Fibroblast of gingiva (primary cell): ENCODE results near the gene DPCD.
"Not testable (repeated sequence)": the region's sequence is repeated elsewhere in the genome, so short reads cannot be mapped to it uniquely, and the experiment has no call there.

Experiments
- DNase-seq: peaks from one replicate; pipeline ENCODE4 v3.0.0-alpha.2; 2011; ENCODE audit warnings: low read depth

DPCD gene

GRCh38 chr10:101585841-101586240, 2.3 kb upstream of the DPCD start:
- no peak for DNase-seq

GRCh38 chr10:101588879-101589278, 758 bp downstream of the DPCD start:
- no peak for DNase-seq

- not testable (repeated sequence) for DNase-seq
These were observed 5.2 kb downstream of the DPCD start for GRCh38 chr10:101593331-101593730.

GRCh38 chr10:101595591-101596433, 7.7 kb downstream of the DPCD start:
- no peak for DNase-seq

GRCh38 chr10:101597091-101597900, 9.2 kb downstream of the DPCD start:
- DNase-seq, result no peak

GRCh38 chr10:101601541-101601940, 13.4 kb downstream of the DPCD start:
- DNase-seq, result no peak

GRCh38 chr10:101602761-101603398, 14.8 kb downstream of the DPCD start:
- peak; percentile 64 for DNase-seq

- no peak for DNase-seq
These were observed 19.0 kb downstream of the DPCD start for GRCh38 chr10:101607124-101607523.

- no peak for DNase-seq
These were observed 21.4 kb downstream of the DPCD start for GRCh38 chr10:101609481-101609880.

- DNase-seq, result no peak
These were observed 23.2 kb downstream of the DPCD start for GRCh38 chr10:101611096-101611905.

- no peak for DNase-seq
These were observed 24.0 kb downstream of the DPCD start for GRCh38 chr10:101612086-101612485.

- DNase-seq, result no peak
These were observed 24.8 kb downstream of the DPCD start for GRCh38 chr10:101612872-101613271.

GRCh38 chr10:101613646-101614045, 25.5 kb downstream of the DPCD start:
- no peak for DNase-seq

GRCh38 chr10:101614663-101615524, 26.8 kb downstream of the DPCD start:
- DNase-seq, result no peak

GRCh38 chr10:101615525-101616116, 27.5 kb downstream of the DPCD start:
- no peak for DNase-seq

GRCh38 chr10:101616415-101617101, 28.4 kb downstream of the DPCD start:
- DNase-seq, result no peak

GRCh38 chr10:101617102-101617823, 29.1 kb downstream of the DPCD start:
- DNase-seq, result no peak

GRCh38 chr10:101617824-101618568, 29.9 kb downstream of the DPCD start:
- DNase-seq, result no peak
